K562 (cell line): Measurements from ENCODE around the gene ITGA7. TPM values are rescaled to one million over a fixed set of nuclear protein-coding genes. Genes with fewer than 3 reads are reported as not detected.

Source experiments
- CBX1 ChIP-seq: sonication (generic); IDR thresholded peaks from 2 replicates; pipeline ENCODE4 v1.6.1; 2016; ENCODE audit warnings: antibody characterized with exemption, low read depth, mild to moderate bottlenecking
- EGR1 ChIP-seq: fragments of 450-650 bp; conservative IDR thresholded peaks from 2 replicates; pipeline ENCODE4 v1.6.1; 2017; ENCODE audit warnings: mild to moderate bottlenecking
- ETV1 ChIP-seq: fragments of 450-650 bp; conservative IDR thresholded peaks from 2 replicates; pipeline ENCODE4 v1.6.1; 2016; ENCODE audit warnings: missing genetic modification characterization, control low read depth, low read depth, missing compliant biosample characterization
- JUND ChIP-seq, 2 experiments: IDR thresholded peaks; 2 replicates in 1 of 2; 3 replicates in 1 of 2; pipeline ENCODE4 v1.6.1; 2011; ENCODE audit warnings: borderline replicate concordance in 2 of 2, low read depth in 2 of 2, low read length in 2 of 2, improper control_type of control experiment in 1 of 2, missing biosample characterization in 1 of 2, missing genetic modification characterization in 1 of 2, missing genetic modification reagents in 1 of 2
- MCM5 ChIP-seq: fragments of 450-650 bp; IDR thresholded peaks from 2 replicates; pipeline ENCODE4 v1.6.1; 2016; ENCODE audit warnings: low read depth
- RCOR1 ChIP-seq, 2 experiments: IDR thresholded peaks; 2 replicates each; pipeline ENCODE4 v1.6.1; 2012; ENCODE audit warnings: low read depth in 2 of 2, low read length in 2 of 2, borderline replicate concordance in 1 of 2, improper control_type of control experiment in 1 of 2
- SIX5 ChIP-seq, 2 experiments: IDR thresholded peaks; 2 replicates each; pipeline ENCODE4 v1.6.1; 2011; ENCODE audit warnings: low read length in 2 of 2, borderline replicate concordance in 1 of 2, low read depth in 1 of 2, mild to moderate bottlenecking in 1 of 2, moderate library complexity in 1 of 2; ENCODE audit not compliant: insufficient read depth in 1 of 2
- SRSF9 ChIP-seq: fragments of 200-400 bp; formaldehyde crosslinking; IDR thresholded peaks from 2 replicates; pipeline ENCODE4 v1.6.1; 2017; ENCODE audit warnings: low read depth, low read length, borderline replicate concordance
- TBP ChIP-seq: optimal IDR thresholded peaks from 2 replicates; pipeline ENCODE3; 2011; ENCODE audit warnings: low read depth, low read length, improper control_type of control experiment
- TEAD2 ChIP-seq: fragments of 450-650 bp; IDR thresholded peaks from 2 replicates; pipeline ENCODE4 v1.6.1; 2016; ENCODE audit warnings: missing genetic modification characterization, control low read depth, missing compliant biosample characterization
- XRCC4 ChIP-seq: IDR thresholded peaks from one replicate; pipeline ENCODE4 v1.6.1; 2011; ENCODE audit not compliant: insufficient read depth, insufficient read length; ENCODE audit errors: extremely low read depth
- ZFP36 ChIP-seq: fragments of 150-350 bp; IDR thresholded peaks from 2 replicates; pipeline ENCODE4 v1.6.1; 2018; ENCODE audit warnings: low read length, low read depth; ENCODE audit not compliant: partially characterized antibody
- ZNF561 ChIP-seq: fragments of 450-650 bp; formaldehyde crosslinking; conservative IDR thresholded peaks from 2 replicates; pipeline ENCODE4 v1.4.0; 2020; ENCODE audit warnings: mild to moderate bottlenecking, moderate library complexity
- polyA plus RNA-seq, 8 experiments: library from polyadenylated mRNA; depleted of rRNA in 4 of 8; stranded (reverse) in 5 of 8; unstranded in 3 of 8; fragments of >200 nt; fragmentation: Nextera tagmentation in 2 of 8; fragmentation: Illumina TruSeq in 1 of 8; extraction: Ambion mirVana in 2 of 8; extraction: Trizol in 1 of 8; gene quantifications; 2 replicates each; pipeline versions ENCODE4 v1.2.1 to v1.2.3, GENCODE V29; 2011 to 2014; ENCODE audit warnings: inconsistent platforms in 1 of 8, missing spikeins in 1 of 8
- total RNA-seq, 7 experiments: library from RNA; depleted of rRNA in 6 of 7; stranded (reverse); fragments of >200 nt in 6 of 7; fragmentation: Illumina TruSeq in 2 of 7; extraction: Trizol in 2 of 7; gene quantifications; 2 replicates each; pipeline versions ENCODE4 v1.2.1 to v1.2.3, GENCODE V29; 2011 to 2021; ENCODE audit warnings: low replicate concordance in 1 of 7
- TF ChIP-seq, protein P1 (sequence below): fragments of 200-800 bp; sonication (Bioruptor generic); IDR thresholded peaks from 2 replicates; pipeline ENCODE4 v1.6.1; 2017; ENCODE audit warnings: missing genetic modification characterization, missing compliant biosample characterization
- TF ChIP-seq, protein P2 (sequence below): sonication (generic); formaldehyde crosslinking; IDR thresholded peaks from 2 replicates; pipeline ENCODE4 v1.8.0; 2022; ENCODE audit warnings: mild to moderate bottlenecking, low read depth, missing genetic modification reagents
- TF ChIP-seq, protein P3 (sequence below): fragments of 450-650 bp; formaldehyde crosslinking; IDR thresholded peaks from 2 replicates; pipeline ENCODE4 v1.4.0; 2020; ENCODE audit warnings: mild to moderate bottlenecking, mixed read lengths
- TF ChIP-seq, protein P4 (sequence below): fragments of 450-650 bp; IDR thresholded peaks from one replicate; pipeline ENCODE4 v1.6.1; 2018; ENCODE audit warnings: mild to moderate bottlenecking, moderate library complexity; ENCODE audit not compliant: partially characterized antibody
- TF ChIP-seq, protein P5 (sequence below): conservative IDR thresholded peaks from 2 replicates; pipeline ENCODE4 v1.6.1; 2011; ENCODE audit warnings: low read depth, mild to moderate bottlenecking, low read length; ENCODE audit not compliant: control insufficient read depth

The ITGA7 gene
- total and polyA plus RNA-seq, 9 of the 15 experiments (the other 6 are each of a cell fraction or from before 2014, with no cell fraction given), result 0.11 to 2.3 (median 0.56) TPM; not detected in 1

DNA sequence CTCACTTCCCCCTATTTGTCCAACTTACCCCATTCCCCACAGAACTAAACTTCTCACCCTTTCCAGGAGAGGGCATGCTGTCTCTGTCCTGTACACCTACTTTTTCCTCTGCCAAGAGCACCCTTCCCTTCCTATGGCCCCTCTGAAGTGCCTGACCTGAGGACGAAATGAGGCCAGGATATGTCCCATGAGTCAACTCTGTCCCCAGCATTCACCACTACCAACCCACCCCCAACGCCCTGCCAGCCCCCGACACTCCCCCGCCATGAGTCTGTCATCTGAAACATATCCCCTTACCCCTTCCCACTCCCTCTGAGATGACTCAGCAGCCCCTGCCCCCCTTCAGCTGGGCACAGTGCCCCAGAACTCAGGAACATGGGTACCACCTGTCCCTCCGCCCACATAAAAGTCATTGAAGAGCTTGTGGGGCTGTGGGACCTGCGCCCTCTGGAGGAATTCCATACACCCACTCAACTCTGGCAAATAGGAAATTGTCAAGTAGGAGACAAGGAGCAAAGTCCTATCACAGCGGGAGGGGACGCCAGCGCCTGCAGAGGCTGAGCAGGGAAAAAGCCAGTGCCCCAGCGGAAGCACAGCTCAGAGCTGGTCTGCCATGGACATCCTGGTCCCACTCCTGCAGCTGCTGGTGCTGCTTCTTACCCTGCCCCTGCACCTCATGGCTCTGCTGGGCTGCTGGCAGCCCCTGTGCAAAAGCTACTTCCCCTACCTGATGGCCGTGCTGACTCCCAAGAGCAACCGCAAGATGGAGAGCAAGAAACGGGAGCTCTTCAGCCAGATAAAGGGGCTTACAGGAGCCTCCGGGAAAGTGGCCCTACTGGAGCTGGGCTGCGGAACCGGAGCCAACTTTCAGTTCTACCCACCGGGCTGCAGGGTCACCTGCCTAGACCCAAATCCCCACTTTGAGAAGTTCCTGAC, 26.3 kb downstream of the ITGA7 start (continued):
- TF ChIP-seq MCM5 (no peak), ETV1 (tag) (0 out of 2 replicates have a peak, but pooled peaks have one; percentile 29), TEAD2 (tag) (peak; percentile 66), JUND (IDR thresholded peaks at IDR 0.05; ENCODE audit: borderline replicate concordance, low read depth, low read length) (0 out of 2 replicates have a peak, but pooled peaks have one; percentile 14), JUND (tag; IDR thresholded peaks at IDR 0.05; ENCODE audit: borderline replicate concordance, low read depth, low read length) (no peak), SRSF9 (no peak), ZNF561 (no peak), TBP (no peak), RCOR1 (IDR thresholded peaks at IDR 0.05; ENCODE audit: borderline replicate concordance in 1 of 2, low read depth in 2 of 2, low read length in 2 of 2) (0 out of 4 replicates have a peak, but pooled peaks of 1 of the 2 experiments have one; percentile 9), XRCC4 (no peak), EGR1 (peak; percentile 91), ZFP36 (no peak), SIX5 (IDR thresholded peaks at IDR 0.05; ENCODE audit: borderline replicate concordance in 1 of 2, insufficient read depth in 1 of 2, low read depth in 1 of 2, low read length in 2 of 2) (no peak), CBX1 (0 out of 2 replicates have a peak, but pooled peaks have one; percentile 35)
- TF ChIP-seq, protein P1, sequence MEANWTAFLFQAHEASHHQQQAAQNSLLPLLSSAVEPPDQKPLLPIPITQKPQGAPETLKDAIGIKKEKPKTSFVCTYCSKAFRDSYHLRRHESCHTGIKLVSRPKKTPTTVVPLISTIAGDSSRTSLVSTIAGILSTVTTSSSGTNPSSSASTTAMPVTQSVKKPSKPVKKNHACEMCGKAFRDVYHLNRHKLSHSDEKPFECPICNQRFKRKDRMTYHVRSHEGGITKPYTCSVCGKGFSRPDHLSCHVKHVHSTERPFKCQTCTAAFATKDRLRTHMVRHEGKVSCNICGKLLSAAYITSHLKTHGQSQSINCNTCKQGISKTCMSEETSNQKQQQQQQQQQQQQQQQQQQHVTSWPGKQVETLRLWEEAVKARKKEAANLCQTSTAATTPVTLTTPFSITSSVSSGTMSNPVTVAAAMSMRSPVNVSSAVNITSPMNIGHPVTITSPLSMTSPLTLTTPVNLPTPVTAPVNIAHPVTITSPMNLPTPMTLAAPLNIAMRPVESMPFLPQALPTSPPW, result peak; percentile 40
- TF ChIP-seq, protein P2, sequence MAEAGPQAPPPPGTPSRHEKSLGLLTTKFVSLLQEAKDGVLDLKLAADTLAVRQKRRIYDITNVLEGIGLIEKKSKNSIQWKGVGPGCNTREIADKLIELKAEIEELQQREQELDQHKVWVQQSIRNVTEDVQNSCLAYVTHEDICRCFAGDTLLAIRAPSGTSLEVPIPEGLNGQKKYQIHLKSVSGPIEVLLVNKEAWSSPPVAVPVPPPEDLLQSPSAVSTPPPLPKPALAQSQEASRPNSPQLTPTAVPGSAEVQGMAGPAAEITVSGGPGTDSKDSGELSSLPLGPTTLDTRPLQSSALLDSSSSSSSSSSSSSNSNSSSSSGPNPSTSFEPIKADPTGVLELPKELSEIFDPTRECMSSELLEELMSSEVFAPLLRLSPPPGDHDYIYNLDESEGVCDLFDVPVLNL (CRISPR knock-in tag), result no peak
- TF ChIP-seq, protein P3, sequence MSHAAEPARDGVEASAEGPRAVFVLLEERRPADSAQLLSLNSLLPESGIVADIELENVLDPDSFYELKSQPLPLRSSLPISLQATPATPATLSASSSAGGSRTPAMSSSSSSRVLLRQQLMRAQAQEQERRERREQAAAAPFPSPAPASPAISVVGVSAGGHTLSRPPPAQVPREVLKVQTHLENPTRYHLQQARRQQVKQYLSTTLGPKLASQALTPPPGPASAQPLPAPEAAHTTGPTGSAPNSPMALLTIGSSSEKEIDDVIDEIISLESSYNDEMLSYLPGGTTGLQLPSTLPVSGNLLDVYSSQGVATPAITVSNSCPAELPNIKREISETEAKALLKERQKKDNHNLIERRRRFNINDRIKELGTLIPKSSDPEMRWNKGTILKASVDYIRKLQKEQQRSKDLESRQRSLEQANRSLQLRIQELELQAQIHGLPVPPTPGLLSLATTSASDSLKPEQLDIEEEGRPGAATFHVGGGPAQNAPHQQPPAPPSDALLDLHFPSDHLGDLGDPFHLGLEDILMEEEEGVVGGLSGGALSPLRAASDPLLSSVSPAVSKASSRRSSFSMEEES (CRISPR knock-in tag), result no peak
- TF ChIP-seq, protein P4, sequence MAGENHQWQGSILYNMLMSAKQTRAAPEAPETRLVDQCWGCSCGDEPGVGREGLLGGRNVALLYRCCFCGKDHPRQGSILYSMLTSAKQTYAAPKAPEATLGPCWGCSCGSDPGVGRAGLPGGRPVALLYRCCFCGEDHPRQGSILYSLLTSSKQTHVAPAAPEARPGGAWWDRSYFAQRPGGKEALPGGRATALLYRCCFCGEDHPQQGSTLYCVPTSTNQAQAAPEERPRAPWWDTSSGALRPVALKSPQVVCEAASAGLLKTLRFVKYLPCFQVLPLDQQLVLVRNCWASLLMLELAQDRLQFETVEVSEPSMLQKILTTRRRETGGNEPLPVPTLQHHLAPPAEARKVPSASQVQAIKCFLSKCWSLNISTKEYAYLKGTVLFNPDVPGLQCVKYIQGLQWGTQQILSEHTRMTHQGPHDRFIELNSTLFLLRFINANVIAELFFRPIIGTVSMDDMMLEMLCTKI, result no peak
- TF ChIP-seq, protein P5, sequence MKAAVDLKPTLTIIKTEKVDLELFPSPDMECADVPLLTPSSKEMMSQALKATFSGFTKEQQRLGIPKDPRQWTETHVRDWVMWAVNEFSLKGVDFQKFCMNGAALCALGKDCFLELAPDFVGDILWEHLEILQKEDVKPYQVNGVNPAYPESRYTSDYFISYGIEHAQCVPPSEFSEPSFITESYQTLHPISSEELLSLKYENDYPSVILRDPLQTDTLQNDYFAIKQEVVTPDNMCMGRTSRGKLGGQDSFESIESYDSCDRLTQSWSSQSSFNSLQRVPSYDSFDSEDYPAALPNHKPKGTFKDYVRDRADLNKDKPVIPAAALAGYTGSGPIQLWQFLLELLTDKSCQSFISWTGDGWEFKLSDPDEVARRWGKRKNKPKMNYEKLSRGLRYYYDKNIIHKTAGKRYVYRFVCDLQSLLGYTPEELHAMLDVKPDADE, result no peak
